ENCODE measurements around the gene SLC40A1. TPM values are rescaled to one million over a fixed set of nuclear protein-coding genes. Genes with fewer than 3 reads are reported as not detected.

Gene SLC40A1
- polyA plus RNA-seq, 1 donor from 2014 or later = 12.6 TPM

GRCh38 chr2:189569295-189569910, 11.2 kb downstream of the SLC40A1 start:
- Histone ChIP-seq H3K9ac (ENCODE audit: low read length) (no peak overlapping the region), H3K4me3 (ENCODE audit: low read length) (no peak overlapping the region), H3K9me2 (ENCODE audit: insufficient read depth, low read length) (no peaks in the 10 kb centered on the region), H3K9me3 (ENCODE audit: low read length) (no peaks in the 10 kb centered on the region), H3K79me2 (replicated peaks; ENCODE audit: insufficient read depth, low read length) (no peaks in the 10 kb centered on the region), H3K27me3 (ENCODE audit: insufficient read depth, low read depth, low read length) (no peaks in the 10 kb centered on the region), H3K36me3 (ENCODE audit: insufficient read depth, low read length) (peaks cover 15% of the 10 kb centered on the region), H3F3A (ENCODE audit: insufficient read depth, low read length, poor library complexity, severe bottlenecking) (no peaks in the 10 kb centered on the region), H2AFZ (ENCODE audit: low read depth, low read length) (no peak overlapping the region), H4K20me1 (ENCODE audit: insufficient read depth) (no peaks in the 10 kb centered on the region), H3K27ac (ENCODE audit: low read length) (no peak overlapping the region), H3K4me2 (ENCODE audit: low read length) (no peak overlapping the region)
- TF ChIP-seq EP300 (conservative IDR thresholded peaks at IDR 0.05; ENCODE audit: poor library complexity, severe bottlenecking) = no peak
- no peak for TF ChIP-seq SMC3 (conservative IDR thresholded peaks at IDR 0.05; ENCODE audit: poor library complexity)
- TF ChIP-seq RAD21 (conservative IDR thresholded peaks at IDR 0.05) = no peak
- no peak for TF ChIP-seq EZH2 (IDR thresholded peaks at IDR 0.05; ENCODE audit: borderline replicate concordance, insufficient read depth, low read length, poor library complexity, severe bottlenecking)
- no peak for TF ChIP-seq POLR2AphosphoS5 (IDR thresholded peaks at IDR 0.05)
- TF ChIP-seq MXI1 (conservative IDR thresholded peaks at IDR 0.05; ENCODE audit: poor library complexity, severe bottlenecking) = no peak
- no peak for TF ChIP-seq CTCF (IDR thresholded peaks at IDR 0.05; ENCODE audit: poor library complexity, severe bottlenecking)
- TF ChIP-seq TAF1 (IDR thresholded peaks at IDR 0.05; ENCODE audit: low read depth) = no peak
- TF ChIP-seq, protein P1, sequence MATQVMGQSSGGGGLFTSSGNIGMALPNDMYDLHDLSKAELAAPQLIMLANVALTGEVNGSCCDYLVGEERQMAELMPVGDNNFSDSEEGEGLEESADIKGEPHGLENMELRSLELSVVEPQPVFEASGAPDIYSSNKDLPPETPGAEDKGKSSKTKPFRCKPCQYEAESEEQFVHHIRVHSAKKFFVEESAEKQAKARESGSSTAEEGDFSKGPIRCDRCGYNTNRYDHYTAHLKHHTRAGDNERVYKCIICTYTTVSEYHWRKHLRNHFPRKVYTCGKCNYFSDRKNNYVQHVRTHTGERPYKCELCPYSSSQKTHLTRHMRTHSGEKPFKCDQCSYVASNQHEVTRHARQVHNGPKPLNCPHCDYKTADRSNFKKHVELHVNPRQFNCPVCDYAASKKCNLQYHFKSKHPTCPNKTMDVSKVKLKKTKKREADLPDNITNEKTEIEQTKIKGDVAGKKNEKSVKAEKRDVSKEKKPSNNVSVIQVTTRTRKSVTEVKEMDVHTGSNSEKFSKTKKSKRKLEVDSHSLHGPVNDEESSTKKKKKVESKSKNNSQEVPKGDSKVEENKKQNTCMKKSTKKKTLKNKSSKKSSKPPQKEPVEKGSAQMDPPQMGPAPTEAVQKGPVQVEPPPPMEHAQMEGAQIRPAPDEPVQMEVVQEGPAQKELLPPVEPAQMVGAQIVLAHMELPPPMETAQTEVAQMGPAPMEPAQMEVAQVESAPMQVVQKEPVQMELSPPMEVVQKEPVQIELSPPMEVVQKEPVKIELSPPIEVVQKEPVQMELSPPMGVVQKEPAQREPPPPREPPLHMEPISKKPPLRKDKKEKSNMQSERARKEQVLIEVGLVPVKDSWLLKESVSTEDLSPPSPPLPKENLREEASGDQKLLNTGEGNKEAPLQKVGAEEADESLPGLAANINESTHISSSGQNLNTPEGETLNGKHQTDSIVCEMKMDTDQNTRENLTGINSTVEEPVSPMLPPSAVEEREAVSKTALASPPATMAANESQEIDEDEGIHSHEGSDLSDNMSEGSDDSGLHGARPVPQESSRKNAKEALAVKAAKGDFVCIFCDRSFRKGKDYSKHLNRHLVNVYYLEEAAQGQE (IDR thresholded peaks at IDR 0.05; ENCODE audit: borderline replicate concordance) = no peak

DNA sequence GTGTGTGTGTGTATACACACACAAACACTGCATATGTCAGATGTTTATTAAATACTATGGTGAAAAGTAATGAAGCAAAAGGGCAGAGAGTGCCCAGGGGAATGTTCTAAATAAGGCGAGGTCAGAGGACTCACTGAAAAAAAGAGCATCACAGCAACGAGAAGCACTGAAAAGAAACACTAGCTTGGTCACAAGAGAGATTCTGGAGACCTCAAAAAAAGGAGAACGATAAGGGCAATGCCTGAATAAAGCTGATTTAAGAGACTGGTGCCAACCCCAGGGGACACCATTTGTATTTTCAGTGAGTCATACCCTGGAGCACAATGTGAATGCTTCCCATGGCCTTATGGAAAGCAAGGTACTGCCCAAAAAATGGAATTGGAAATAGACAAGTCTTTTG, 14.5 kb downstream of the SLC40A1 start:
- no peaks in the 10 kb centered on the region for H3K9me2 ChIP-seq (ENCODE audit: insufficient read depth, low read length)
- no peaks in the 10 kb centered on the region for H3K79me2 ChIP-seq (replicated peaks; ENCODE audit: insufficient read depth, low read length)
- H3K27ac ChIP-seq (ENCODE audit: low read length) = no peak overlapping the region
- no peak for TF ChIP-seq MXI1 (conservative IDR thresholded peaks at IDR 0.05; ENCODE audit: poor library complexity, severe bottlenecking)
- TF ChIP-seq EZH2 (IDR thresholded peaks at IDR 0.05; ENCODE audit: borderline replicate concordance, insufficient read depth, low read length, poor library complexity, severe bottlenecking) = no peak
- no peak for TF ChIP-seq CTCF (IDR thresholded peaks at IDR 0.05; ENCODE audit: poor library complexity, severe bottlenecking)
- TF ChIP-seq SMC3 (conservative IDR thresholded peaks at IDR 0.05; ENCODE audit: poor library complexity) = no peak
- no peak for TF ChIP-seq TAF1 (IDR thresholded peaks at IDR 0.05; ENCODE audit: low read depth)
- TF ChIP-seq RAD21 (conservative IDR thresholded peaks at IDR 0.05) = no peak
- no peak for TF ChIP-seq POLR2AphosphoS5 (IDR thresholded peaks at IDR 0.05)
- no peak for TF ChIP-seq EP300 (conservative IDR thresholded peaks at IDR 0.05; ENCODE audit: poor library complexity, severe bottlenecking)
- TF ChIP-seq, protein P1 (IDR thresholded peaks at IDR 0.05; ENCODE audit: borderline replicate concordance) = no peak
- H3K4me2 ChIP-seq (ENCODE audit: low read length) = no peak overlapping the region
- no peak overlapping the region for H3K4me3 ChIP-seq (ENCODE audit: low read length)
- no peaks in the 10 kb centered on the region for H3F3A ChIP-seq (ENCODE audit: insufficient read depth, low read length, poor library complexity, severe bottlenecking)
- no peak overlapping the region for H2AFZ ChIP-seq (ENCODE audit: low read depth, low read length)
- H3K36me3 ChIP-seq (ENCODE audit: insufficient read depth, low read length) = peaks cover 3% of the 10 kb centered on the region
- no peaks in the 10 kb centered on the region for H3K27me3 ChIP-seq (ENCODE audit: insufficient read depth, low read depth, low read length)
- no peaks in the 10 kb centered on the region for H3K9me3 ChIP-seq (ENCODE audit: low read length)
- H4K20me1 ChIP-seq (ENCODE audit: insufficient read depth) = no peaks in the 10 kb centered on the region
- H3K9ac ChIP-seq (ENCODE audit: low read length) = no peak overlapping the region

All from neural cell (in vitro differentiated cells).